KOPT-K1 (cell line): Measurements from ENCODE around the gene OS9.
"Not testable (repeated sequence)": the region's sequence is repeated elsewhere in the genome, so short reads cannot be mapped to it uniquely, and the experiment has no call there.

Source experiments
- H3K27ac ChIP-seq: fragments of 200-600 bp; sonication (generic); 2 replicates; pipeline ENCODE4 v1.5.1; 2016; ENCODE audit warnings: antibody characterized with exemption, mild to moderate bottlenecking, low read depth, low read length; ENCODE audit not compliant: poor library complexity, severe bottlenecking
- H3K36me3 ChIP-seq: fragments of 200-600 bp; sonication (generic); 2 replicates; pipeline ENCODE4 v1.5.1; 2017; ENCODE audit warnings: antibody characterized with exemption, mild to moderate bottlenecking, low read length, moderate library complexity; ENCODE audit not compliant: insufficient read depth
- H3K9me3 ChIP-seq: fragments of 200-600 bp; sonication (generic); 2 replicates; pipeline ENCODE4 v1.5.1; 2017; ENCODE audit warnings: antibody characterized with exemption, low read length, mild to moderate bottlenecking; ENCODE audit not compliant: insufficient read depth, poor library complexity, severe bottlenecking

Gene OS9

GRCh38 chr12:57677947-57678346, 16.0 kb upstream of the OS9 start:
- H3K27ac ChIP-seq = not testable (repeated sequence)

GRCh38 chr12:57679697-57680096, 14.2 kb upstream of the OS9 start:
- peaks cover 13% of the 10 kb centered on the region for H3K9me3 ChIP-seq

More at GRCh38 chr12:57677947-57678346, 16.0 kb upstream of the OS9 start:
- H3K36me3 ChIP-seq = not testable (repeated sequence)
- peaks cover 13% of the 10 kb centered on the region for H3K9me3 ChIP-seq

GRCh38 chr12:57687862-57688261, 6.1 kb upstream of the OS9 start:
- Histone ChIP-seq H3K9me3 (no peaks in the 10 kb centered on the region), H3K27ac (no peak overlapping the region), H3K36me3 (no peaks in the 10 kb centered on the region)

More at GRCh38 chr12:57679697-57680096, 14.2 kb upstream of the OS9 start:
- no peaks in the 10 kb centered on the region for H3K36me3 ChIP-seq
- no peak overlapping the region for H3K27ac ChIP-seq

GRCh38 chr12:57688931-57689330, 5.0 kb upstream of the OS9 start:
- no peaks in the 10 kb centered on the region for H3K36me3 ChIP-seq
- no peak overlapping the region for H3K27ac ChIP-seq
- H3K9me3 ChIP-seq = no peaks in the 10 kb centered on the region

- H3K27ac ChIP-seq = no peak overlapping the region
- peaks cover 21% of the 10 kb centered on the region for H3K36me3 ChIP-seq
- no peaks in the 10 kb centered on the region for H3K9me3 ChIP-seq
These were observed 1.4 kb upstream of the OS9 start for GRCh38 chr12:57692500-57692899.

GRCh38 chr12:57693317-57693658, 644 bp upstream of the OS9 start:
- no peaks in the 10 kb centered on the region for H3K9me3 ChIP-seq
- peaks cover 29% of the 10 kb centered on the region for H3K36me3 ChIP-seq
- H3K27ac ChIP-seq = no peak overlapping the region

GRCh38 chr12:57694459-57695019, 607 bp downstream of the OS9 start:
- peak overlapping the region; percentile 69 for H3K27ac ChIP-seq
- peaks cover 39% of the 10 kb centered on the region for H3K36me3 ChIP-seq
- no peaks in the 10 kb centered on the region for H3K9me3 ChIP-seq

- Histone ChIP-seq H3K36me3 (peaks cover 39% of the 10 kb centered on the region), H3K9me3 (no peaks in the 10 kb centered on the region), H3K27ac (no peak overlapping the region)
These were observed 2.0 kb downstream of the OS9 start for GRCh38 chr12:57695770-57696432.

- H3K36me3 ChIP-seq = peaks cover 41% of the 10 kb centered on the region
- H3K27ac ChIP-seq = no peak overlapping the region
- H3K9me3 ChIP-seq = no peaks in the 10 kb centered on the region
These were observed 3.1 kb downstream of the OS9 start for GRCh38 chr12:57697076-57697475.

GRCh38 chr12:57698414-57698813, 4.5 kb downstream of the OS9 start:
- peaks cover 4% of the 10 kb centered on the region for H3K9me3 ChIP-seq
- H3K36me3 ChIP-seq = peaks cover 54% of the 10 kb centered on the region
- H3K27ac ChIP-seq = no peak overlapping the region

GRCh38 chr12:57700317-57700716, 6.4 kb downstream of the OS9 start:
- Histone ChIP-seq H3K9me3 (peaks cover 15% of the 10 kb centered on the region), H3K36me3 (peaks cover 72% of the 10 kb centered on the region), H3K27ac (no peak overlapping the region)

GRCh38 chr12:57707250-57707649, 13.3 kb downstream of the OS9 start:
- H3K36me3 ChIP-seq = peaks cover 69% of the 10 kb centered on the region
- no peak overlapping the region for H3K27ac ChIP-seq
- peaks cover 22% of the 10 kb centered on the region for H3K9me3 ChIP-seq

GRCh38 chr12:57708296-57708695, 14.4 kb downstream of the OS9 start:
- Histone ChIP-seq H3K36me3 (peaks cover 68% of the 10 kb centered on the region), H3K9me3 (peaks cover 19% of the 10 kb centered on the region), H3K27ac (no peak overlapping the region)

GRCh38 chr12:57712701-57713100, 18.8 kb downstream of the OS9 start:
- peaks cover 67% of the 10 kb centered on the region for H3K36me3 ChIP-seq
- H3K27ac ChIP-seq = no peak overlapping the region
- H3K9me3 ChIP-seq = peaks cover 7% of the 10 kb centered on the region

- peaks cover 71% of the 10 kb centered on the region for H3K36me3 ChIP-seq
- H3K27ac ChIP-seq = no peak overlapping the region
- H3K9me3 ChIP-seq = peaks cover 7% of the 10 kb centered on the region
These were observed 19.3 kb downstream of the OS9 start for GRCh38 chr12:57713209-57713608.

- H3K36me3 ChIP-seq = peaks cover 88% of the 10 kb centered on the region
- H3K27ac ChIP-seq, H3K9me3 ChIP-seq: not testable (repeated sequence)
These were observed 21.3 kb downstream of the OS9 start for GRCh38 chr12:57715036-57715748.
